GM19455 (cell line): ENCODE measurements around the gene DOP1A.
"Not testable (repeated sequence)": the region's sequence is repeated elsewhere in the genome, so short reads cannot be mapped to it uniquely, and the experiment has no call there.

ENCODE experiments used
- ATAC-seq: cut with Tn5 transposase; IDR thresholded peaks from one replicate; pipeline ENCODE4 v1.9.1; 2021; ENCODE audit not compliant: unreplicated experiment

DOP1A gene

DNA sequence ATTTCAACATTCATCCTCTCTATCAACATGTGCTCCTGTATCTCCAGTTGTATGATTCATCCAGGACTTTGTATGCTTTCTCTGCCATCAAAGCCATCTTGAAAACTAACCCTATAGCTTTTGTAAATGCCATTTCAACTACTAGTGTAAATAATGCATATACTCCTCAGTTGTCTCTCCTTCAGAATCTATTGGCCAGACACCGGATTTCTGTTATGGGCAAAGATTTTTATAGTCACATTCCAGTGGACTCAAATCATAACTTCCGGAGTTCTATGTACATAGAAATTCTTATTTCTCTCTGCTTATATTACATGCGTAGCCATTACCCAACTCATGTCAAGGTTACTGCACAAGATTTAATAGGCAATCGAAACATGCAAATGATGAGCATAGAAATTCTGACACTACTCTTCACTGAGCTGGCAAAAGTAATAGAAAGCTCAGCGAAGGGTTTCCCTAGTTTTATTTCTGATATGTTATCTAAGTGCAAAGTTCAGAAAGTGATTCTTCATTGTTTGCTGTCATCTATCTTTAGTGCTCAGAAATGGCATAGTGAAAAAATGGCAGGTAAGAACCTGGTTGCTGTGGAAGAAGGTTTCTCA, 70.7 kb downstream of the DOP1A start:
- no peak for ATAC-seq

DNA sequence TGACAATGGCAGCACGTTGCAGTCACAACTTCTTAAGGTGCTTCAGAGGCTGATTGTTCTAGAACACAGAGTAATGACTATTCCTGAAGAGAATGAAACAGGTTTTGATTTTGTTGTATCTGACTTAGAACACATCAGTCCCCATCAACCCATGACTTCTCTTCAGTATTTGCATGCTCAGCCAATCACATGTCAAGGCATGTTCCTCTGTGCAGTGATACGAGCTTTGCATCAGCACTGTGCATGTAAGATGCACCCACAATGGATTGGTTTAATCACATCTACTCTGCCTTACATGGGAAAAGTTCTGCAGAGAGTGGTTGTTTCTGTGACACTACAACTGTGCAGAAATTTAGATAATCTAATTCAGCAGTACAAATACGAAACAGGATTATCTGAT, 71.3 kb downstream of the DOP1A start:
- no peak for ATAC-seq

DNA sequence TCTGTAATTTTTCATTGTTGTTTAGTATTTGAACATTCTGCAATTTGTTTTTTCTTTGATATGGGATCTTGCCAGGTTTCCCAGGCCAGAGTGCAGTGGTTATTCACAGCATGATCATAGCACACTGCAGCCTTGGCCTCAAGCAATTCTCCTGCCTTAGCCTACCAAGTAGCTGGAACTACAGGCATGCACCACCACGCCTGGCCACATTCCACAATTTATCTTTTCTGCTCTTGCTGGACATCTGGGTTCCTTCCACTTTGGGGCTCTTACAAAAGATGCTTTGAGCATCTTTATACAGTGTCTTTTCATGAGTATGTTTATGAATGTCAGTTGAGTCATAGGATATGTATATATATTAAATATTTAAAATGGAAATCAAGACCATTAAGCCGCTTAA, 83.6 kb downstream of the DOP1A start:
- no peak for ATAC-seq

DNA sequence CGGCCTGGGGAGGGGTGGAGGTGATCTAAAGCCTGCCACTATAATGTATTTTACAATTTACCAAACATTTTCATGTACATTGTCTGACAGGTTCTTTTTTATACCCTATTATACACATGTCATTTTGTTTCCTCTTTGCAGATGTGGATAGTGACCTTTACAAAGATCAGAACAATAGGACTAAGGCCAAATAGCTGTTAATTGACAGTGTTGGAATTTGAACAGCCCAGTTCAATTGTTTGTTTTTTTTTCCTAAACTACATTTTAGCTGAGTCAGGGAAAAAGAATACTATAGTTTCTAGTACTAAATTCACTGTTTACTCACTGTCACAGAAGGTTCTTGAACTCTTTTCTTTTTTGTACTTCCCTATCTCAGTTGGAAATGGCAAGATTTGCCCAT, 85.4 kb downstream of the DOP1A start:
- no peak for ATAC-seq

DNA sequence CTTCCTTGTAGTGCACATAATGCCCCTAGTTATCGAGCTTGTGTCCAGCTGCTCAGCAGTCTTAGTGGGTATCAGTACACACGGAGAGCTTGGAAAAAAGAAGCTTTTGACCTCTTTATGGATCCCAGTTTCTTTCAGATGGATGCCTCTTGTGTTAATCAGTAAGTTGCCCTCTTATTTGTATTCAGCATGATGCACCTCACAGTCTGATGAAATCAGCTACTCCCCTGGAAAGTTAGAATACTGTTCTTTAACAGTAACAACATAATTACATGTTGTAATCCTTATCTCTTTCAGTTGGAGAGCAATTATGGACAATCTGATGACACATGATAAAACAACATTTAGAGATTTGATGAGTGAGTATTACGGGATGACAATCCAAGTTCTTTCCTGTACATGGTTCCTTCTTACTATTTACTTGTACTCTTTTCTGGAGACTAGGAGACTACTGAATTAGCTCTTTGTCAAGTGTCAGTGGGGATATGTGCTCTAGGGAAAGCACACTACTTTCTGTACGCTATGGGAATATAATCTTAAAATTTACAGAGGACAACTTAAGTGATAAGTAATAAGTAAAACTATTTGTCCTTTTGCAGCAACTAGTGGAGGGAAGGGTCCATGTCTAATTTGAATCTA, 86.5 kb downstream of the DOP1A start:
- ATAC-seq = no peak

DNA sequence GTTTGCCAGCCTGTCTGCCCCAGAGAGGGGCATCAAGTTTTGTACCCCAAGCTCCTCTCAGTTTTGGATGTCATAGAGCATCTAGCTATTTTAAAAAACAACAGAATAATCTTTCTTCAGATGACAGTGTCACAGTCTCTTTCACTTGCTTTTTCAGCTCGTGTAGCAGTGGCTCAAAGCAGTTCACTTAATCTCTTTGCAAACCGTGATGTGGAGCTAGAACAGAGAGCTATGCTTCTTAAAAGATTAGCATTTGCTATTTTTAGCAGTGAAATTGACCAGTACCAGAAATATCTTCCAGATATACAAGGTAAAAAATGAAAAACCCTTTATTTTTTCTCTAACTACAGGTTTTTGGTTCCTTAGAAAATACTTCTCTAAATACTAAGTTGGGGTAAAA, 88.3 kb downstream of the DOP1A start:
- no peak for ATAC-seq

DNA sequence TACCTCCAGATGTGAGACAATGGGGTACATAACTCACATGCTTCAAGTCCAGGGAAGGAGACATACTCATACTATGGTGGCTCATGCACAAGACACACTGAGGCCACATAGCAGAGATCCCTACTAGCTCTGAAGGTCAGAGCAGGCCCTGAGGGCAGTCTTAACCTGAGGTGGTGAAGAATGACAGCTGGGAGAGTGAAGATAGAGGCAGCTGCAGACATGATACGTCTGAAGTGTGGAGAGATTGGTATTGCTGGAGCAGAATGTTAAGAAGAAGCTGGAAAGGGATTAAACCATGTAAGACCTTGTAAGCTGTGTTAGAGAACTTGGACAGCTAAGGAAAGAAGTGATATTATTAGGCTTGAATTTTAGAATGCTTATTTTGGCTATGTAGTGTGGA, 92.7 kb downstream of the DOP1A start:
- ATAC-seq = no peak

DNA sequence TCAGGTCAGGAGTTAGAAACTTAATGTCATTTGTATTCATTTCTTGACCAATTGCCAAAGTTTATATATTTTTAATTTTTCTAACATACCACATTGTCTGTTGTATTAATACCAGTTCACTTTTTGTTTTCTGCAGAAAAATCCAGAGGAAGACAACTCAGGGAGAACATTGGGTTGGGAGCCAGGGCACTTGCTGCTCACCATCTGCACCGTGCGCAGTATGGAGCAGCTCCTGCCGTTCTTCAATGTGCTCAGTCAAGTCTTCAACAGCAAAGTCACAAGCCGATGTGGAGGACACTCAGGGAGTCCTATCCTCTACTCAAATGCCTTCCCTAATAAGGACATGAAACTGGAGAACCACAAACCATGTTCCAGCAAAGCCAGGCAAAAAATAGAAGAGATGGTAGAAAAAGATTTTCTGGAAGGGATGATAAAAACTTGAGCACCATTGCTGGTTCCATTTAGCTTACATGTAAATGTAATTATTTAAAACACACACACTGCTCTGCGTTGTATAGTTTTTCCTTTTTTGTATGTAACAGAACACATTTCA, 100.3 kb downstream of the DOP1A start:
- ATAC-seq = no peak

DNA sequence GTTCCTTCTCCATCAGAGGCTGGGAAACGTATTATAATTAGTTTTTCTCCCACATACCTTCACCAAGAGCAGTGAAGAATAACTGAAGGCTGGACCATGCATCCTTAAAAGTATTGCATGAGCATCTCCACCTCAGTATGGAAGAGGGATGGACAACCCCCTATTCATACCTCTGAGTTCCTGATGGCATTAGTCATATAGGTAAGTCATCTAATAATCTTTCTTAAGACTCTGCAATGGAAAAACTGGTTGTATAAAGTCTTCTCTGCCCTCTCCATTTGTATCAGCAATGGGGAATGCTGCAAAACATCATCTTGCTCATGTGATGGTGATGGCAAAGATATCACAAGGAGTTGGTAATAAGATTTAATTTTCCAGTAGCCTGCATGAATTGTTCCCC, 101.1 kb downstream of the DOP1A start:
- no peak for ATAC-seq

DNA sequence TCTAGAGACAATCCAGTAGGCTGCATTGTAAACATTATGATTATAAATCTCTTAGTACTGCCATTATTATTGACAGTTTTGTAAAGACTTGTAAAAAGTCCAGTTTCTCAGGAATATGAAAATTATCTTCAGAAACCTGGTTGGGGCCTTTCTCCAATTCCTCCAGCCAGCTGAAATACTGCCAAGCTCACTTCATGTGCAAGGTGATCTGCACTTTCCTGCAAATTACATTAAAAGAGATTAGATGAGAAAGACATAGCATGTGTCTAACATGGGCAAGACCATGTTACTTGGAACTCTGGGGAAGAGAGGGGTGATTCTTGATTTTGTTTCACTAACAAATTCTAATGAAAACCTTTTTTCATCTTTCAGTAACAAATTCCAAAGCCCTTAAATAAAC, 101.6 kb downstream of the DOP1A start:
- no peak for ATAC-seq

DNA sequence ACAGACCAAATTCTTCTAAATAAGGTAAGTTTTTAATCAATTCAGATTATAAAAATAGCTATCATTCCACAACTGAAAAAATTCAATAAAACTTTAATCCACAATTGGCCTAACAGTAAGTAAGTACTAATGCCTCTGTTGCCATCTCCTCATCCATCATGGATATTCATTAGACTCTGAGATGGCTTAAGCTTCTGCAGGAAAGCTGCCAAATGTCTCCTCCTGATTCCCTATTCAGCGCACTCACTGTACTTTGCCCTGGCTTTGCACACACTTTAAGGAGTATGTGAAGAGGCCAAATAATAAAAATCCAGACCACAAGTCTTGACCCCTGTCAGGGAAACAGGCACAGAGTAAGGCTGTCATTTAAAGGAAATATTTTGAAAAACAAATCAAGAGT, 102.0 kb downstream of the DOP1A start:
- no peak for ATAC-seq

DNA sequence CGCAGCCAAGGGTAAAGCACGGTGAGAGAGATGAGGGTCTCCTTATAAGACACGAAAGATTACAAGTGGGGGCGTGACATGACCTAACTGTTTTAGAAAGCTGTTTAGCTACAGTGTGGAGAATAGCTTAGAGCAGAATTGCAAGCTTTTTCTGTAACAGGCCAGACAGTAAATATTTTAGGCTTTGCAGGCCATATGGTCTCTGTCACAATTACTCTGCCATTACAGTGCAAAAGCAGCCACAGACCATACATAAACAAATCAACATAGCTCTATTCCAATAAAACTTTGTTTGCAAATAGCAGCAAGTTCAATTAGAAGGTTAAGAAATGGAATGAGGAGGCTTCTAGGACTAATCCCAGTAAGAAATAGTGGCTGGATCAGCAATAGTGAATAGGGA, 108.8 kb downstream of the DOP1A start:
- no peak for ATAC-seq

DNA sequence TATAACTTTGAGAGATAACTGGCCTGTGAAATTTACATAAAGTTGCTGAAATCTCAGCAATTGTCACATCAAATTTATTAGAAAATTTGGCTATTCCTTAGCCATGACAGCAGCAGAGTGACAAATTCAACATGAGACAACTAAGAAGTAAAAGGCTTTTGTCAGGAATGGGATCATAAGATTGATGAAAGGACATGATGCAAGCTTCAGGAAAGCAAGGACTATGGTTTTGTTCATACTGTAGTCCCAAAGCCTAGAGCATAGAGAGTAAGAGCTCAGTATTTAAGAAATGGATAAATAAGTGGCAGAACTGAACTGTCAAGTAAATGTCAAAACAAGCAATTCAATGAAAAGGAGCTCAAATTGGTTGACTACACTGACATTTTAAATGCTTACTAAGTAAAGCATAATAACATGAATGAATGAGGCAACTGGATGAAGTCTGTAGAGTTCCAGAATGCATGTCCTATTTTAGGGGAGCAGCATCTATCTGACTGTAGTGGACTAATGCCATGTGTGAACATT, 113.0 kb downstream of the DOP1A start:
- no peak for ATAC-seq

DNA sequence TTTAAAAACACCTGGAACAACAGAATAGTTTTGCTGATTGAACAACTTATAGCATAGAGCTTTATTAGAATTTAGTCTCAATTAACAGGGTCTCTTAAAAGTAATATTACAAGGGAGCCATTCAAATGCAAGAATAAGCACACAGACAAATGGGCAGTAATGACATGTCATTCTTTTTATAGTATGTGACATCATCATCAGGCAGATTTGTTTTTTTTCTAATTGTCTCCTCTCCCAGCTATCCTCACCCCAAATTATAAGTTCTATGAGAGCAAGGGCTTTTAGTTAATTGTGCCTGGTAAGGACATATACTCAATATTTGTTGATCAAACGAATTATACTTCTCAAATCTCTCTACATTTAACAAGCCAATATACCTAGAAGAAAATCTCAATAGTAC, 114.6 kb downstream of the DOP1A start:
- ATAC-seq = no peak

DNA sequence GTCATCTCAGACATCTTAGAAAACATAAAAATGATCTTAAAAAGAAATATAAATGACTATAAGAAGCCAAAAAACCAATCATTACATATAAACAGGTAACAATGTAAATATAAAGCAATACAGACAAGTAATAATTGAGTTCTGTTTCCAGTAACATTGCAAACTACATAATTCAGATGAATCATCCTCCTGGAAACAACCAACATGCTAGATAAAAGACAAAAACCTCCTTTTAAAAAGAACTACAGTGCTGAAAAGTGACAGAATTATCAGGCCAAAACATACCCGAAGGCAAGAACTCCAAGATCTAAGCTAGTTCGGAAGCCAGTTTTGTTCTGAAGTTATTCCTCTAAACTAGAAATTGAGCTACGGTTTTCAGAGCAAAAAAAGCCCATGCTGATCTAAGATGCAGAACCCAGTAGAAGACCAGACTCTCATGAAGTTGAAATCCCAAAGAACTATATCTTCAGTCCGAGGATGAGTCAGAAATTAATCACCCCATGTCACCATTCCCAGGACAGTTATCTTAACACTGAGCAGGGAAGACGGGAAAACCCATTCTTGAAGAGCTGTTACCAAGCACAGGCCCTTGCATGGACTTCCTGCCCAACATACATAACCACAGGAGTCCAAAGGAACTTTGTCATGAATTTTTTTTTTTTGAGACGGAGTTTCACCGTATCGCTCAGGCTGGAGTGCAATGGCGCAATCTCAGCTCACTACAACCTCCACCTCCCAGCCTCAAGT, 115.8 kb downstream of the DOP1A start:
- ATAC-seq = no peak

DNA sequence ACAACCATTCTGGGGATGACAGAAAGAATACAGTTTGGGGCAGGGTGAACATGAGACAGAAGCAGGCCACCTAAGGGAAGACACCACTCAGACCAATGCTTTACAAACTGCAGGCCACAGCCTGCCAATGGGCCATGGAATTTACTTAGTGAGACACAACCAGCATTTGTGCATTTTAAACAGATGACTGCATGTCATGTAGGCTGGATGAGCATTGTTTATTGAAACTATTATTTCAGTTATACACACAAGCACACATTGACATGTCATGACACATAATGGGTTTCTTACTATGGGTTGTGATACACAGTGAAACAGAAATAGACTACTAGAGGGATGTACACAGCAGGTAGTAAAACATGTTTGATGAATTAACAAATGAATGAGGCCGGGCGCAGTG, 117.6 kb downstream of the DOP1A start:
- no peak for ATAC-seq

DNA sequence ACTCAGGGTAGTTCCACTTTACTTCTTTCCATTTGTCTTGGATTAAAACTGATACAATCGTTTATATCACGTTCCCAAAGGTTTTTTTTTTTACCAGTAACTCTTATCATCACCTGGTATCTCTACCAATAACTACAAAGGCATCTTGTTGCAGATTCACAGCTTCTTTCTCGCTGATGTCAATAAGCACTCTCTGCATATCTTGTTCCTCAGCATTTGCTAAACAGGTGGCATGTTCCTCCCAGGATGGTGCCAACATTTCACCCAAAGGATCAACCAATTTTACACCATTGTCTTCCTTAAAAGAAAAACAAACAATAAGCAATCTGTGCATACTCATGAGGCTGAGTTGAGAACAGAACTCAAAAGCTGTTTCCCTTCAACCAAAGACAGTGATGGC, 121.0 kb downstream of the DOP1A start:
- no peak for ATAC-seq

DNA sequence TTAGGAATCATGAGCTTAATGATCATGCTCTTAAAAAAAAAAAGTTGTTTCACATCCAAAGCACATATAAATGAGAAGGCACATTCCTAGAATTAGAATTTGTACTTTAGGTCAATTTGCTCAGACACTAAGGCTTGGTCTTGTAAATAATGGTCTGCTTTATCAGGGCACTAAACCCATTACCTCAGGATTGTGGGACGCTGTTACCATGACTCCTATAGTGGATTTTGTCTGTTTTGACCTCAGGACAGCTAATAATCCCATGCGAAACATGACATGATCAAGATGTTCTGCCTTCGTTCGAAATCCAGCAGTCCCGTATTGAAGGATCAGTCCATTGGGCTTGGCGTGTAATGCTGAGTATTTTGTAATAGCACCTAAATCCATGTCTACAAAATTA, 123.2 kb downstream of the DOP1A start:
- no peak for ATAC-seq

DNA sequence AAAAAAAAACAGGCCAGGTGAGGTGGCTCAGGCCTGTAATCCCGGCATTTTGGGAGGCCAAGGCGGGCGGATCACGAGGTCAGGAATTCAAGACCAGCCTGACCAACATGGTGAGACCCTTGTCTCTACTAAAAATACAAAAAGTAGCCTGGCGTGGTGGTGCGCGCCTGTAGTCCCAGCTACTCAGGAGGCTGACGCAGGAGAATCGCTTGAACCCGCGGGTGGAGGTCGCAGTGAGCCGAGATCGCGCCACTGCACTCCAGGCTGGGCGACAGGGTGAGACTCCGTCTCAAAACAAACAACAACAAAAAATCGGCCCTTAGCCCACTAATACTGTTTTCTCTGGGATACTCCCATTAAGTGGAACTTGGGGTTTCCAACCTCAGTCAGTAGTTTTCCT, 124.5 kb downstream of the DOP1A start:
- not testable (repeated sequence) for ATAC-seq

DNA sequence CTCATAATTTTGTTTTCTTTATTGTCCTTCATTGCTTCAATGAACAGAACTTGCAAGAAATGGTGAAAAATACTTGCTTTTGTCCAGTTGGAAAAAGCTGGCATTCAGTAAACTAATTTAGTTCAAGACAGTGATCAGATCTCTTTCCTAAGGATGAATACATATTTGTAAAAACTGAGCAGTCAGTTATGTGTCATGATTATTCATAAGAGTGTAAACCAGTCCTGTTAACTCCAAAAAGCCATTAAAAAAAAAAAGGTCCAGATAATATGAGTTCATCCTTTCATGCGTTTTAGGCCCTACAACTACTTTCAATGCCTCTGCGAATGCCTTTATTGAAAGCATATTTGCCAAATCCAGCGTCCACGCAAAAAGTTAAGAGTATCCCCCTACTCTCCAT, 125.0 kb downstream of the DOP1A start:
- ATAC-seq = no peak

DNA sequence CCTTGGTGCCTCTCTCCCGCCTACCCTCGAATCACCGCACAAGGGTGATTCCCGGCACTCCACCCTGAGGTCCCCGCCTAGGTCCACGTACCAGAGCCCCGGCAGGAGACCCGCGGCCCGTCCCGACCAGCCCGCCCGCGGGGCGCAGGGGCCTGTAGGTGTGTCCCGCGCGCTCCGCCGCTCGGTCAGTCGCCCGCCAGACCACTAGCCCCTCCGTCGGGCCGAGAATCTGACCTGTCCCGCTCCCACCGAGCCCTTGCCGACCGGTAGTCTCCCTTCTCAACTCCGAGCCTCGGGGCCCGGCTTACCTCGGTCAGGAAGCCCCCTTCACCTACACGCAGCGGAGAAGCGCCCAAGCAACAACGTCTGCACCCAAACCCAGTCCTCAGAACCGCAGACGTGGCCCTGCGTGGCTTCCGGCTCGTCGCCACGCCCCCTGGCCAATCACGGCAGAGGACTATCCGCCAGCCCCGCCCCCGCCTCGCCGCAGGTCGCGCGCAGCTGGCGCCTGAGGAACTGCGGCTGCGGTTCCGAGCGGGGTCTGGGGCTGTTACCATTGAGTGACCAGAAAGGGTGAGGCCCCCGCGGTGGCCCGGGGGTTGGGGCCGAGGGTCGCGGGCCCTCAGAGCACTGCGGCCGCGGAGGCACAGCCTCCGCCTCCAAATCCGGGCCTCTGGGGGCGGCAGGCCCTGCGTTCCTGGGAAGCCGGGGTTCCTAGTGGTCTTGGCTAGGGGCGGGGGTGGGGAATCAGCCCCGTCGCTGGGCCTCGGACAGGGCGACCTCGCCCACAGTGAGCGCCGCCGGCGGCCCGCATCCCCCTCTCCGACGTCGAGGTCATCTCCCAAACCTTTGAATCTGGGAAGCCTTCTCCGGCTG, 125.6 kb downstream of the DOP1A start, which contains the start of the genes PGM3 and RWDD2A:
Gene PGM3 (minus strand): TSS at position 395 of the 876 bp plus-strand sequence. CDS start 2,253 bp downstream, outside the sequence.
Gene RWDD2A (plus strand): TSS at position 487 of the 876 bp plus-strand sequence. CDS start 1,095 bp downstream, outside the sequence.
- peak; percentile 95 for ATAC-seq
